Gastroesophageal sphincter (tissue), 4 donors: Measurements from ENCODE around the gene GATA5. TPM values are rescaled to one million over a fixed set of nuclear protein-coding genes. Genes with fewer than 3 reads are reported as not detected.

Experiments used
- ATAC-seq: fragments of 150-250 bp; one replicate; pipeline ENCODE4 v1.9.1; 2016; ENCODE audit warnings: mild to moderate bottlenecking, moderate library complexity
- H3K27ac ChIP-seq, 4 donors: fragments of 200-600 bp; sonication (generic) in 3 of 4; 1 replicate in 3 of 4; 2 replicates in 1 of 4; pipeline ENCODE4 v1.5.1; 2016 to 2019
- H3K27me3 ChIP-seq: fragments of 200-600 bp; sonication (generic); one replicate; pipeline ENCODE4 v1.5.1; 2019
- H3K36me3 ChIP-seq, 2 donors: fragments of 200-600 bp; sonication (generic); one replicate each; pipeline ENCODE4 v1.5.1; 2019; ENCODE audit warnings: control low read depth in 1 of 2
- H3K4me1 ChIP-seq, 3 donors: fragments of 200-600 bp; sonication (generic); 1 replicate in 2 of 3; 2 replicates in 1 of 3; pipeline ENCODE4 v1.5.1; 2016 to 2019; ENCODE audit warnings: control low read depth in 2 of 3
- H3K4me3 ChIP-seq, 2 donors: fragments of 200-600 bp; sonication (generic); one replicate each; pipeline ENCODE4 v1.5.1; 2019; ENCODE audit warnings: mild to moderate bottlenecking in 1 of 2, moderate library complexity in 1 of 2
- H3K9me3 ChIP-seq, 3 donors: fragments of 200-600 bp; sonication (generic); one replicate each; pipeline ENCODE4 v1.5.1; 2017 to 2019; ENCODE audit warnings: control low read depth in 2 of 3
- CTCF ChIP-seq, 4 experiments: fragments of 200-600 bp in 2 of 4; fragments of 450-650 bp in 2 of 4; sonication (generic) in 1 of 4; IDR thresholded peaks; one replicate each; pipeline ENCODE4 v1.5.1; 2017 to 2019; ENCODE audit warnings: antibody characterized with exemption in 4 of 4, mild to moderate bottlenecking in 2 of 4, moderate library complexity in 2 of 4
- EP300 ChIP-seq: sonication (generic); formaldehyde crosslinking; IDR thresholded peaks from one replicate; pipeline ENCODE4 v1.6.1; 2017; ENCODE audit warnings: antibody characterized with exemption, mild to moderate bottlenecking
- POLR2A ChIP-seq, 2 donors: fragments of 450-650 bp; IDR thresholded peaks; one replicate each; pipeline ENCODE4 v1.6.1; 2017; ENCODE audit warnings: antibody characterized with exemption in 2 of 2, mild to moderate bottlenecking in 2 of 2, moderate library complexity in 1 of 2
- POLR2AphosphoS5 ChIP-seq: sonication (generic); formaldehyde crosslinking; IDR thresholded peaks from one replicate; pipeline ENCODE4 v1.6.1; 2017; ENCODE audit warnings: antibody characterized with exemption
- WGBS, 2 donors: methylation state at CpG; one replicate each; pipeline ENCODE4 v1.1.5; 2018; ENCODE audit warnings: low coverage in 1 of 2; 5-methylcytosine and 5-hydroxymethylcytosine counted together
- total RNA-seq, 4 donors: library from RNA; depleted of rRNA; stranded (reverse); fragments of >200 nt; gene quantifications; one replicate each; pipeline ENCODE4 v1.1.0, GENCODE V29; 2016

The GATA5 gene
- total RNA-seq, 4 donors from 2014 or later = 0.31 to 2.2 (median 1.1) TPM

- TF ChIP-seq CTCF (IDR thresholded peaks at IDR 0.05) = no peak
- TF ChIP-seq POLR2A (IDR thresholded peaks at IDR 0.05) = no peak
- no peak for TF ChIP-seq EP300
- TF ChIP-seq POLR2AphosphoS5 = no peak
- no CpG with 5 or more reads among the region's 10 CpGs for whole genome bisulfite sequencing, 2 donors
- Histone ChIP-seq H3K4me1 (no peaks in the 10 kb centered on the region), H3K27me3 (peaks cover 86% of the 10 kb centered on the region), H3K36me3 (no peaks in the 10 kb centered on the region), H3K27ac (no peak overlapping the region), H3K4me3 (no peak overlapping the region), H3K9me3 (no peaks in the 10 kb centered on the region)
- no peak for ATAC-seq
Observed at GRCh38 chr20:62451156-62451767, 24.5 kb downstream of the GATA5 start.

- peaks cover 82% of the 10 kb centered on the region for H3K27me3 ChIP-seq
- 80% methylated on average over 1 of the region's 24 CpGs; no CpG with 5 or more reads in 1 of the 2 donors for WGBS, 2 donors
- TF ChIP-seq CTCF (IDR thresholded peaks at IDR 0.05) (no peak), POLR2AphosphoS5 (no peak), POLR2A (IDR thresholded peaks at IDR 0.05) (no peak), EP300 (no peak)
Observed at GRCh38 chr20:62449951-62450691, 25.7 kb downstream of the GATA5 start.

GRCh38 chr20:62448788-62449187 lies 27.0 kb downstream of the GATA5 start:
- H3K27me3 ChIP-seq = peaks cover 73% of the 10 kb centered on the region
- H3K36me3 ChIP-seq = no peaks in the 10 kb centered on the region
- no peak overlapping the region for H3K27ac ChIP-seq
- no peaks in the 10 kb centered on the region for H3K9me3 ChIP-seq
- no peak for ATAC-seq
- no CpG with 5 or more reads among the region's 14 CpGs for WGBS, 2 donors
- no peak overlapping the region for H3K4me3 ChIP-seq
- no peaks in the 10 kb centered on the region for H3K4me1 ChIP-seq
- TF ChIP-seq POLR2AphosphoS5 (no peak), CTCF (IDR thresholded peaks at IDR 0.05) (no peak), EP300 (no peak)

More at GRCh38 chr20:62449951-62450691, 25.7 kb downstream of the GATA5 start:
- Histone ChIP-seq H3K27ac (no peak overlapping the region), H3K4me3 (no peak overlapping the region), H3K36me3 (no peaks in the 10 kb centered on the region), H3K9me3 (no peaks in the 10 kb centered on the region), H3K4me1 (no peaks in the 10 kb centered on the region)
- ATAC-seq = no peak

DNA sequence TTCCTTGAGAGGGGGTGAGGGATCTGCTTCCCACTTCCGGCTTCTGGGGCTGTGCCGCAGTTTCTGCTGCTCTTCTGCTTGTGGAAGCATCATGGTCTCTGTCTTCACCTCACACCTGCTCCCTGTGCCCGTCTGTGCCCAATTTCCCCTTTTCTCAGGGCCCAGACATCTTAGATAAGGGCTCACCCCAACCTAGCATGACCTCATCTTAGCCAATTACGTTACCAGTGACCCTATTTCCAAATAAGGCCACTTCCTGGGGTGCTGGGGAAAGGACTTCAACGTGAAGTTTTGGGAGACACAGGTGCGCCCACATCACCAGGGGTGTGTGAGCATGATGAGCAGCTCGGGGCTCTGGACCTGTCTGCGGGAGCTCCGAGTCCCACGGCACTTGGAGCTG lies 27.8 kb downstream of the GATA5 start:
- no peaks in the 10 kb centered on the region for H3K9me3 ChIP-seq
- no peak for TF ChIP-seq POLR2A (IDR thresholded peaks at IDR 0.05)
- TF ChIP-seq POLR2AphosphoS5 = no peak
- TF ChIP-seq EP300 = no peak
- no peak for TF ChIP-seq CTCF (IDR thresholded peaks at IDR 0.05)
- H3K4me1 ChIP-seq = no peaks in the 10 kb centered on the region
- H3K4me3 ChIP-seq = no peak overlapping the region
- no peak overlapping the region for H3K27ac ChIP-seq
- peaks cover 66% of the 10 kb centered on the region for H3K27me3 ChIP-seq
- ATAC-seq = no peak
- 59 to 61% methylated on average over 4 to 5 of the region's 10 CpGs for WGBS, 2 donors
- H3K36me3 ChIP-seq = no peaks in the 10 kb centered on the region
